ENCODE results near the gene SPNS3.

The SPNS3 gene

DNA sequence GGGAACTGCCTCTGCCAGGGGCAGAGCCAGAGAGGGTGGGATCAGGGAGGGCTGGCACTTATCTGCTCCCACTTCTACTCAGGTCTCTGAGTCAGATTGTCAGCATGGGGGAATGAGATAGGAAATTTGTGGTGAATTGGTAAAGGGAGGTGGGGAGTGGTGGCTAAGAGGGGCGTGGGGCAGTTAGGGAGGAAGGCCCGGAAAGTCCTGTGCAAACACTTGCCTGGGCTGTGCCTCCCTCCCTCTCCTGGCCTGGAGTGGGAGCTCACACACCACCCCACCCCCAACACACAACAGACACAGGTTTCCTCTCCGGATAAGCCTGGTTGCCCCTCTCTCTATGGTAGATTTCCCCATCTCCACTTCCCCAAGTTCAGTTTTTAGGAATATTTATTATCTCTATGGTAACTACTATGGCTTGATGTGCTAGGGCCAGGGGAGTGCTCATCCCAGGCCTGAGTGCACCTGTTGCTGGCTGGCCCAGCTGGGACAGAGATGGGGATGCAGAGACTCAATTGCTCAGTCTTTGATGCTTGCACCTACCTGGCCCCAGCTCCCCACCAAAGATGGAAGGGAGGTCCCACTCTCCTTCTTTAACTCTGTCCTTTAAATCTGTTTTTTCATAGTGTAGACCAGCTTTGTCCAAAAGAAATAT lies 67.7 kb downstream of the SPNS3 start:
- no peaks in the 10 kb centered on the region for H3K9me3 Mint-ChIP-seq
- peaks cover 31% of the 10 kb centered on the region for H3K27me3 Mint-ChIP-seq
- DNase-seq = no peak
- no peak overlapping the region for H3K4me3 Mint-ChIP-seq
- no peak overlapping the region for H3K27ac Mint-ChIP-seq
- H3K4me1 Mint-ChIP-seq = peaks cover 31% of the 10 kb centered on the region
- ATAC-seq = no peak
- no peaks in the 10 kb centered on the region for H3K36me3 Mint-ChIP-seq (ENCODE audit: low read depth)

DNA sequence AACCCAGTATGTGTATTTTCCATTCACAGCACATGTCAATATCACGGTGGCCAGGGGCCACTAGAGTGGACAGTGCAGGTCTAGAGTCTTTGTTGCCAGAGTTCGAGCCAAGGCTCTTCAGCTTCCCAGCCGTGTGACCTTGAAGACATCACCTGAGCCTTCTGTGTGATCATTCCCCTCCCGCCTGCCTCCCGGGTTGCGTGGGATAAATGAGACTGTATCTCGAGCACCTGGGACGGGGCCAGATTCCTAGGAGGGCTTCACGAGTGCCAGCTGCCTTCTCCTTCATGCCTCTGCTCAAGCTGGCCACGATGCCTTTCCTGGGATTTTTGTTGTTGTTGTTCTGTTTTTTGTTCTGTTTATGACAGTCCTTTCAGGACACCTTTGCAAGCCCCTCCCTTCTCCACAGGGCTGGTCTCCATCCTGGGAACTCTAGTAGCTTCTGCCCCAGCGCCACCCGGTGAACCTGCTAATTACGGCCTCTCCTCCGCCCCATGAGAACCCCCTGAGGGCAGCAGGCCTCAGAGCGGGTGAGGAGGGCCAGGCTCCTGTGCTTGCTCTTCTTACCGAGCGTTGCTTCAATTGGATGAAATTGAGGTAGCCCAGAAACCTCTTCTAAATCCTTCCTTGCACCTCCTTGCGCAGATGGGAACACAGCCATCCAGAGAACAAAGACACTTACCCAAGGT lies 68.9 kb downstream of the SPNS3 start:
- Mint-ChIP-seq H3K4me1 (peaks cover 31% of the 10 kb centered on the region), H3K9me3 (no peaks in the 10 kb centered on the region), H3K27me3 (peaks cover 31% of the 10 kb centered on the region), H3K4me3 (no peak overlapping the region), H3K27ac (no peak overlapping the region), H3K36me3 (ENCODE audit: low read depth) (no peaks in the 10 kb centered on the region)
- ATAC-seq (no peak), DNase-seq (no peak)

DNA sequence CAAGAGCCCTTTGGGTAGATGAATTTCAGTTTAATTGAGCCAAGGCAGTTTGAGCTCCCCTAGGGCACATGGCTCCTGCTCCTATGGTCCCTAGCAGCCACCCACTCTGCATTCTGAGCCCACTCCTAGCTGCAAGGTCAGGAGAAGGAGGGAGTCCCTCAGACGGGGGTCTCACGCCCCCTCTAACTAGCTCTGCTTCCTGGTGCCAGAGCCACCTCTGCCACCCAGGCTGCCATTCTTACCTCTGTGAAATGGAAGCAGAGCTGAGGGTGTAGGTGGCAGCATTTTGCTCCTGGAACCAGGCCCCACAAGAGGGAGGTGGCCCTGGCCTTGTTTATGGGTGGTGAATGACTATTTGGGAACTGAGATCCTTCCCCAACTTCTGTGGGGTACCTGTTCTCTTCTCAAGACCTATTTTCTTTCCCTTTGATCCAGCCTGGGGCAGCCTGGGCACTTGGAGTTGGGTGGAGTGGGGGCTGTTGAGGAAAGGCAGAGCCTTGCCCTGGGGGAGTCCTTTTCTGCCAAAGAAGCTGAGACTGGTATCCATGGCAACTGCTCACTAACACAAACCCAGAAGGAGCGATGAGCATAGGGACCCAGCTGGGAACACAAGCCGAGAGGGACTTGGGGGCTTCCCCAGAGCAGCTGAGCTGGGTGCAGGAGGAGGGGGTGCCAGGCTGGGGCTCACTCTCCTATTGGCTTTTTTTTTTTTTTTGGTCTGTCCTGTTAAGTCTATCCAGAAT lies 69.7 kb downstream of the SPNS3 start:
- H3K4me3 Mint-ChIP-seq = no peak overlapping the region
- H3K4me1 Mint-ChIP-seq = peaks cover 31% of the 10 kb centered on the region
- DNase-seq (no peak), ATAC-seq (no peak)
- no peaks in the 10 kb centered on the region for H3K36me3 Mint-ChIP-seq (ENCODE audit: low read depth)
- H3K27me3 Mint-ChIP-seq = peaks cover 31% of the 10 kb centered on the region
- no peaks in the 10 kb centered on the region for H3K9me3 Mint-ChIP-seq
- H3K27ac Mint-ChIP-seq = no peak overlapping the region

DNA sequence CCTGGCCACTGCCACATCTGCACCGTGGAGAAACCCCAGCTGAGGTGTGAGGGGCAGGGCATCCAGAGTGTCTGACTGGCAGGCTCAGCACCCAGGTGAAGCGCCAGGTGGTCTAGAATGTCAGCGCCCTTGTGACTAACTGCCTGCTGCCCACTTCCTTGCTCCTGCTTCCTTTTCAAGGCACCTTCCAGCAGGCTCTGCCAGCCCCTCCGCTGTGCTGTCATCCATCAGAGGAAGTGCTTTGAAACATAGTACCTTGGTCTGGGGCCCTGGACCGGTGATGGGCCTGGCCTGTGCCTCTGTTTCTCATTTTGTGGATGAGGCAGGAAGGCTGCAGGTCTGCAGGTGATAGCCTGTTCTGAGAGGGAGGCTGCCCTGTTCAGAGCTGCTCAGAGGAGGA lies 70.4 kb downstream of the SPNS3 start:
- Mint-ChIP-seq H3K36me3 (ENCODE audit: low read depth) (no peaks in the 10 kb centered on the region), H3K4me3 (no peak overlapping the region), H3K27me3 (peaks cover 31% of the 10 kb centered on the region), H3K4me1 (peaks cover 37% of the 10 kb centered on the region), H3K9me3 (no peaks in the 10 kb centered on the region), H3K27ac (no peak overlapping the region)
- DNase-seq = no peak
- no peak for ATAC-seq

DNA sequence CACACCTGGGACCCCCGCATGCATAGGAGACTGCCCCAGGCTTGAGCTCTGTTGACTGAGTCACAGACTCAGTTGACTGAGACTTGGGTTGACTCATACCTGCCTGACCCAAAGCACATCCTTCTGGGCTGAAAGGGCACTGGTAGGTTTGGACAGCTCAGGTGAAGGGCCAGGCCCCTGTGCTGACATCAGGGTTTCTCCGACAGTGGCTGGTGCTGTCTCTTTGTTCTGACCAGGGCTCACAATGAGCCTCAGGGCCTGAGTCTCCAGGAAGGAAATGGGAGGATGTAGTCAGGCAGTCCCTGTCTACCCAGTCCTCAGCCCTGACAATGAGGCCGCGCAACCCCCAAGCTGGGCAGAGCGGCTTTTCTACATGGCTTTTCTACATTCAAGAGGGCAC lies 71.4 kb downstream of the SPNS3 start:
- peaks cover 37% of the 10 kb centered on the region for H3K4me1 Mint-ChIP-seq
- H3K27ac Mint-ChIP-seq = no peak overlapping the region
- DNase-seq (no peak), ATAC-seq (no peak)
- H3K27me3 Mint-ChIP-seq = peaks cover 24% of the 10 kb centered on the region
- no peaks in the 10 kb centered on the region for H3K9me3 Mint-ChIP-seq
- H3K4me3 Mint-ChIP-seq = no peak overlapping the region
- no peaks in the 10 kb centered on the region for H3K36me3 Mint-ChIP-seq (ENCODE audit: low read depth)

DNA sequence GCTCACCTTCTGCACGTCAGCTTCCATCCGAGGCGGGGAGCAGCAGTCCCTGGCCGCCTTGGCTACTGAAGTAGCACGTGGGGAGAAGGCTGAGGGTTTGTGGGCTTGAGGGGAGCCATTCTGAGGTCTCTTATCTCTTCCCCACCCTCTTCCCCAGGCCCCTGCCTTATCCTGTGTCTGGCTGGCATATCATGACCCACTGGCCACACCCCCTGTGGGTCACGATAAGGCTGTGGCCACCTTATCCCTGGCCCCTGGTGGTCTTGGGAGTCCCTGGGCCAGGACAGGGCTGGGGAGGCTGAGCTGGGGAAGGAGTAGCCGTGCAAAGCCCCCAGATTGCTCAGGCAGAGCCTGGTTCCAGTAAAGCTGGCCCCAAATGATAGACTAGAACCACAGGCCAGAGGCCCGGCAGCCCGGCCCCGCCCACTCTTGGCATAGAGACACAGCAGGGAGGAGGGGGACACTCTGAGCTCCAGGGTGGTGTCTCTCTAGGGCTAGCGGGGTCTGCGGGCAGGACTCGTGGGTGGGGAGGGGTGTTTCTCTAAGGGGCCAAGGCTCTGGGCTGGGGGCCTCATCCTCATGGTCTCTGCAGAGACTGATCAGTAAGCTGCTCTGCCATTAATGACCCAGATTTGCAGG lies 72.6 kb downstream of the SPNS3 start:
- Mint-ChIP-seq H3K36me3 (ENCODE audit: low read depth) (no peaks in the 10 kb centered on the region), H3K4me3 (no peak overlapping the region), H3K27ac (no peak overlapping the region), H3K4me1 (peaks cover 31% of the 10 kb centered on the region), H3K9me3 (no peaks in the 10 kb centered on the region), H3K27me3 (peaks cover 14% of the 10 kb centered on the region)
- ATAC-seq (no peak), DNase-seq (no peak)

DNA sequence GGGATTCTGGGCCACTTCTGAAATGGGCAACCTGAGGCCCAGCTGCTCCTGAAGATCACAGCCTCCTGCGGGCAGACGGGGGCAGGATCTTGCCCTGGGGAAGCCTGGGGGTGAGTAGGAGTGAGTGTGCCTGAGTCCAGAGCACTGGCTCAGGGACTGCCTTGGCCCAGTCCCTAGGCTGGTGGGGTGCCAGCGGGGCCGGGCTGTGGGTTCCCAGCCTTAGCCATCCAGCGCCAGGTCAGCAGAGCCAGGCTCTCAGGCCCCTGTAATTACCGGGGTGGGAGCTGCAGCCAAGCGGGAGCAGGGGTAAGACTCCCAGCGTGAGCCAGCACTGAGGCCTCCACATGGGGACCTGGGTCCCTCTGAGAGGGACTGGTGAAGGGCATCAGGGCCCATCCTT lies 73.2 kb downstream of the SPNS3 start:
- H3K9me3 Mint-ChIP-seq = no peaks in the 10 kb centered on the region
- H3K4me1 Mint-ChIP-seq = peaks cover 31% of the 10 kb centered on the region
- no peaks in the 10 kb centered on the region for H3K36me3 Mint-ChIP-seq (ENCODE audit: low read depth)
- no peak for ATAC-seq
- H3K27me3 Mint-ChIP-seq = peaks cover 9% of the 10 kb centered on the region
- no peak overlapping the region for H3K27ac Mint-ChIP-seq
- no peak overlapping the region for H3K4me3 Mint-ChIP-seq
- DNase-seq = no peak

DNA sequence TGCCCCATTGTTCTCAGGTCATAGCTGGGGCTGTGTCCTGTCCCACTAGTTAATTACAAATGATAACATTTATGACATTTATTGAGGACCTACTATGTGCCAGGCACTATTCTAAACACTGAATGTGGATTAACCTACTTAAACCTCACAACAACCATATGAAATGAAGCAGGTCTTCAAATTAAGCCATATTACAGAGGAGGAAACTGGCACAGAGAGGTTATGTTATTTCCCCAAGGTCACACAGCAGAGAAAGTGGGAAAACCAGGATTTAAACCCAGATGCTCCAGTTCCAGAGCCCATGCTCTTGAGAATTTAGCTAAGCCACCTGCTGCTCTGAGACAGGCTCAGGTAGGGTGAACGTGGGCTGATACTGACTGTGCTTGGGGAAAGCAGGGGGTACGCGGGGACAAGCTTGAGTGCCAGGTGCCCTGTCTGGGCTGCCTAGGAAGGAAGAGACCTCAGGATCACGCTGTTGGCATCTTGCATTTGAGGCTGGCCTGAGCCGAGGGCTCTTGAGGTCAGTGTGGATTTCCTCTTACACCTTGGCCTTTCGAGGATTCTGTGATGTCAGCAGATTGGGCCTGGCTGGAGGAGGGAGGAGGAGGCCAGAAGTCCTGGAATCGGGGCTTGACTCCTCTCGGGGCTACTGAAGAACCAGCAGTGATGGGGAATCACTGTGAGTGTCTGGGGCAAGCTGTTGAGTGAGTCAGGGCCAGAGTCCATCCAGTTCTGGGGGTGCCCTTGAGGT lies 73.8 kb downstream of the SPNS3 start:
- no peak overlapping the region for H3K4me3 Mint-ChIP-seq
- ATAC-seq = no peak
- H3K27ac Mint-ChIP-seq = no peak overlapping the region
- no peak for DNase-seq
- H3K27me3 Mint-ChIP-seq = peaks cover 8% of the 10 kb centered on the region
- peaks cover 31% of the 10 kb centered on the region for H3K4me1 Mint-ChIP-seq
- no peaks in the 10 kb centered on the region for H3K36me3 Mint-ChIP-seq (ENCODE audit: low read depth)
- H3K9me3 Mint-ChIP-seq = no peaks in the 10 kb centered on the region

DNA sequence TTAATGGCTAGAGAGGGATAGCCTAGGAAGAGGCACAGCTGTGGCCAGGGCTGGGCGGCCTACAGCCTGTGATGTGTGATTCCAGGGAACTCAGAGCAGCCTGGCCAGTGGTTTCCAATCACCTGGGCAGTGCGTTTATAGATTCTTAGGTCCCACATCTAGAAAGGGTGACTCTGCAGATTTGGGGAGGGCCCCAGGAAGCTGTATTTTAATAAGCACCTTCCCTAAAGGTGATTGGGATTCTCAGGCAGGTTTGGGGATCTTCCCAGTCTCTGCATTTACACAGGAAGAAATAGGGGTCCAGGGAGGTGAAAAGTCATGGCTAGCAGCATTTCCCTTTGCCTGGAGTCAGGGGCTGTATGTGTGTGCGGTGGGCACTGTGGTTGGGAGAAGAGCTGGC lies 74.5 kb downstream of the SPNS3 start:
- H3K27me3 Mint-ChIP-seq = peaks cover 5% of the 10 kb centered on the region
- DNase-seq (no peak), ATAC-seq (no peak)
- H3K27ac Mint-ChIP-seq = no peak overlapping the region
- H3K4me1 Mint-ChIP-seq = peaks cover 31% of the 10 kb centered on the region
- no peaks in the 10 kb centered on the region for H3K9me3 Mint-ChIP-seq
- no peak overlapping the region for H3K4me3 Mint-ChIP-seq
- no peaks in the 10 kb centered on the region for H3K36me3 Mint-ChIP-seq (ENCODE audit: low read depth)

DNA sequence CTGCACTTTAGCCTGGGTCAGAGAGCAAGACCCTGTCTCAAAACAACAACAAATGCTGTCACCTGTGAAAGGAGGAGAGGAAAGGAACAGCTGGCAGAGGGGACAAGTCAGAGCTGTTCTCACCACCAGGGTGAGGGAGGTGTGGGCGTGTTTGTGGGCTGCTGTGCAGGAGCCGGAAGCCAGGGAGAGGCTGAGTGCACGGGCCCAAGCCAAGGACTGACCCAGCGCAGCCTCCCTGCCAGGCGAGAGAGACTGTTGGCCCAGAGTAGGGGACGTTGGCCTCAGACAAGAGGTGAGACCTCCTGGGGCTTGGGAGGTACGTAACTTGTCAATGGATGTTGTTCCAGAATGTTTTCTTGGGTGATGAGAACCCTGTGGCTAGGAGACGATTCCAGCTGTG lies 75.7 kb downstream of the SPNS3 start:
- Mint-ChIP-seq H3K36me3 (ENCODE audit: low read depth) (no peaks in the 10 kb centered on the region), H3K27me3 (peaks cover 5% of the 10 kb centered on the region), H3K4me1 (peaks cover 23% of the 10 kb centered on the region), H3K27ac (peak overlapping the region; percentile 35), H3K9me3 (no peaks in the 10 kb centered on the region), H3K4me3 (no peak overlapping the region)
- no peak for DNase-seq
- ATAC-seq = peak; percentile 59

DNA sequence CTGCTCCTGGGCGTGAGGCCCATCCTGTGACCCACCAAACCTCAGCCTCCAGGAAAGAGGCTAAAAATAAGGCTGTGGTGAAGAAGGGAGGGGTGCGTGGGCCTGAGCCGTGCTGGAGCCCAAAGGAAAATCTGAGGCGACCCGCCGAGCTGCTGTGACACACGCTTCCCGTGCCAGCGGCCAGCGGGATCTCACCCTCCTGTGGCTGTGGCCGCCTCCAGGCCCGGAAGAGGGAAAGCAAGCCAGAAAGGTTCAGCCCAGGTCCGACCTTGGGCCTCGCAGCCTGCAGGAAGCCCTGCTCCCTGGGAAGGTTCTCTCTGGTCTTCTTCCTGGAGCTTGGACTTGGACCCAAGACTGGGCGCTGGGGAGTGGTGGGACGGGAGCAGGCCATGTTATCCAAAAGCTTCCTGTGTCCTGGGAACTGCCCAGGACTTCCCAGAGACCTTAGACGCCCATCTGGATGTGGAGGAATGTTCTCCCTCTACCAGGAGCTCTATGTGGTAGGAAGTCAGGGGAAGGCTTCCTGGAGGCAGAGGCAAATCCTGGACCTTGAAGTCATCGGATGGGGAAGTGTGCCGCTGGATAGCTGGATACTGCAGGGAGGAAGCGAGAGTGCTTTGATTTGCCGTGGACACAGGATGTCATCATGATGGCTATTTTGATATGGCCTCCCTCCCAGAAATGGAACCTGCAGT lies 76.3 kb downstream of the SPNS3 start:
- Mint-ChIP-seq H3K27ac (peak overlapping the region; percentile 35), H3K36me3 (ENCODE audit: low read depth) (no peaks in the 10 kb centered on the region), H3K4me1 (peaks cover 16% of the 10 kb centered on the region), H3K9me3 (no peaks in the 10 kb centered on the region), H3K4me3 (no peak overlapping the region), H3K27me3 (peaks cover 2% of the 10 kb centered on the region)
- ATAC-seq = peak; percentile 11
- no peak for DNase-seq

DNA sequence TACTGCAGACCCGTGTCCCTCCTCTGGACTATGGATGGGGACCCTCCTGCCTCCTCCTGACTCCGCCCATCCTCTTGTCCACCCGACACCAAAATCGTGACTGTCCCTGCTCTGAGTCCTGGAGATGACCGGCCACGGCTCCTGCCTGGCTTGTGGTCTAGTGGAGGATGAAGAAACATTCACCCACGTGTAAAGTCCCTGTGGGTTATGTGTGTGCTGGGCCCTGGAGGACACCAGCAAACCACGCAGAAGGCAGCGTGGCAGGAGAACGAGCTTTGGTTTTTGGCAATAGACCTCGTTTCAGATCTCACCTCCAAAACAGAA lies 76.8 kb downstream of the SPNS3 start:
- peaks cover 2% of the 10 kb centered on the region for H3K27me3 Mint-ChIP-seq
- DNase-seq (no peak), ATAC-seq (no peak)
- no peaks in the 10 kb centered on the region for H3K9me3 Mint-ChIP-seq
- H3K4me3 Mint-ChIP-seq = no peak overlapping the region
- H3K36me3 Mint-ChIP-seq (ENCODE audit: low read depth) = no peaks in the 10 kb centered on the region
- peaks cover 15% of the 10 kb centered on the region for H3K4me1 Mint-ChIP-seq
- no peak overlapping the region for H3K27ac Mint-ChIP-seq

DNA sequence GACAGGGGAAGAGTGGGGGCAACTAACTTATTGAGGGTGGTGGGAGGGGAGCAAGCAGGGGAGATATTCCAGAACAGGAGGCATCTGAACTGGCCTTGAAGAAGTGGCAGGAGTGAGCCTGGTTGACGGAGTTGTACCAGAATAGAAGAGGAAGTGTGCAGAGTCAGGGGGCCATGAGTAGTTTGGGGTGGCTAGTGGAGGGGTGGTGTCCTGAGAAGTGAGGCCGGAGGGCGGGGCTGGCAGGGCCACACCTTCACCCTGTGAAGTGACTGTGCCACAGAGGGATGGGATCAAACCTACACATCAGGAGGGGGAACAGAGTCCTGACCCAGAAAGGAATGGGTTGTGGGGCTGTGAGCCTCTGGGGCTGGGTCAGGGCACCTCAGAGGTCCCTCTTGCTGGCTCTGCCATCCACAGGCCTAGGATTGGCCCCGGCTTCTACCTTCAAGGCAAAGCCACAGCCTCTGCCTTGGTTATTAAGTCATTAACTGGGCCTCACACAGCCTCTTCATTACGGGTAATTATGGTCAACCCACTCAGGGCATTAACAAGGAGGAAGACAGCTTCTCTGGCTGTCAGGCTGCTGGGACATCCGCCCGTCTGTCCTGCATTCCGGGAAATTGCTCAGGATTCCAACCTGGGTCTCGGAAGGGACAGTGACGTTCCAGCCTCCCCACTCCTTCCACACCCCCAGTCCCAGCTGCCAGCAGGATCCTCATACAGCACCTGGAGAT lies 77.6 kb downstream of the SPNS3 start:
- Mint-ChIP-seq H3K36me3 (ENCODE audit: low read depth) (no peaks in the 10 kb centered on the region), H3K27ac (no peak overlapping the region), H3K27me3 (peaks cover 2% of the 10 kb centered on the region), H3K9me3 (no peaks in the 10 kb centered on the region), H3K4me3 (no peak overlapping the region), H3K4me1 (peaks cover 15% of the 10 kb centered on the region)
- DNase-seq (no peak), ATAC-seq (no peak)

Data from activated naive CD8-positive, alpha-beta T cell treated with anti-CD3 and anti-CD28 coated beads, Interleukin-2, amount 50 U/mL, for 24 hours (primary cell).